HFF-Myc (cell line): ENCODE measurements around the gene FSD2.

Experiments
- DNase-seq: peaks from one replicate; pipeline ENCODE4 v3.0.0-alpha.2; 2011; ENCODE audit warnings: low read depth; ENCODE audit errors: extremely low read depth
- H3K4me3 ChIP-seq: replicated peaks from 2 replicates; pipeline ENCODE4 v1.5.1; 2011; ENCODE audit warnings: low read depth, mild to moderate bottlenecking, control low read depth, low read length
- TF ChIP-seq, protein P1 (sequence below): IDR thresholded peaks from 2 replicates; pipeline ENCODE4 v1.5.1; 2012; ENCODE audit warnings: mild to moderate bottlenecking, low read depth, low read length, control low read depth; ENCODE audit errors: missing control alignments

The FSD2 gene

DNA sequence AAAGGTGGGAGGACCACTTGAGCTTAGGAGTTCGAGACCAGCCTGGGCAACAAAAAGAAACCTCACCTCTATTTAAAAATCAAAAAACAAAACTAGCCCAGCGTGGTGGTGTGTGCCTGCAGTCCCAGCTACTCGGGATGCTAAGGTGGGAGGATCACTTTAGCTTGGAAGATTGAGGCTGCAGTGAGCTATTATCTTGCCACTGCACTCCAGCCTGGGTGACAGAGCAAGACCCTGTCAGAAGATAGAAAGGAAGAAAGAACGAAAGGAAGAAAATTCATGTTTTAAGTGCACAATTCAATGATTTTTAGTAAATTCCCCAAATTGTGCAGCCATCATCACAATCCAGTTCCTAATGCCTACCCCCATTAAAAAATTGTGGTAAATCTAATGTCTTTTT is 7.8 kb downstream of the FSD2 start:
- TF ChIP-seq, protein P1, sequence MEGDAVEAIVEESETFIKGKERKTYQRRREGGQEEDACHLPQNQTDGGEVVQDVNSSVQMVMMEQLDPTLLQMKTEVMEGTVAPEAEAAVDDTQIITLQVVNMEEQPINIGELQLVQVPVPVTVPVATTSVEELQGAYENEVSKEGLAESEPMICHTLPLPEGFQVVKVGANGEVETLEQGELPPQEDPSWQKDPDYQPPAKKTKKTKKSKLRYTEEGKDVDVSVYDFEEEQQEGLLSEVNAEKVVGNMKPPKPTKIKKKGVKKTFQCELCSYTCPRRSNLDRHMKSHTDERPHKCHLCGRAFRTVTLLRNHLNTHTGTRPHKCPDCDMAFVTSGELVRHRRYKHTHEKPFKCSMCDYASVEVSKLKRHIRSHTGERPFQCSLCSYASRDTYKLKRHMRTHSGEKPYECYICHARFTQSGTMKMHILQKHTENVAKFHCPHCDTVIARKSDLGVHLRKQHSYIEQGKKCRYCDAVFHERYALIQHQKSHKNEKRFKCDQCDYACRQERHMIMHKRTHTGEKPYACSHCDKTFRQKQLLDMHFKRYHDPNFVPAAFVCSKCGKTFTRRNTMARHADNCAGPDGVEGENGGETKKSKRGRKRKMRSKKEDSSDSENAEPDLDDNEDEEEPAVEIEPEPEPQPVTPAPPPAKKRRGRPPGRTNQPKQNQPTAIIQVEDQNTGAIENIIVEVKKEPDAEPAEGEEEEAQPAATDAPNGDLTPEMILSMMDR = no peak
- DNase-seq = no peak
- H3K4me3 ChIP-seq = no peak overlapping the region

DNA sequence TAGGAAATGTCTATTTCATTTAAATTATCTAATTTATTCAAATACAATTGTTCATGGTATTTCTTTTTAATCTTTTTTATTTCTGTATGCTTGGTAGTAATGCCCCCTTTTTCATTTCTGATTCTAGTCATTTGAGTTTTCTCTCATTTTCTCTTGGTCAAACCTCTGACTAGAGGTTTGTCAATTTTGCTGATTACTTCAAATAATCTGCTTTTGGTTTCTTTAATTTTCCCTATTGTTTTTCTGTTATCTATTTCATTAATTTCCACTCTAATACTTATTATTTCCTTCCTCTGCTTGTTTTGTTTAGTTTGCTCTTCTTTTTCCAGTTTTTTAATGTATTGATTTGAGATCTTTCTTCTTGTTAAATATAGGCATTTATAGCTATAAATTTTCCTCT is 12.1 kb downstream of the FSD2 start:
- no peak for DNase-seq
- TF ChIP-seq, protein P1 = no peak
- H3K4me3 ChIP-seq = no peak overlapping the region

DNA sequence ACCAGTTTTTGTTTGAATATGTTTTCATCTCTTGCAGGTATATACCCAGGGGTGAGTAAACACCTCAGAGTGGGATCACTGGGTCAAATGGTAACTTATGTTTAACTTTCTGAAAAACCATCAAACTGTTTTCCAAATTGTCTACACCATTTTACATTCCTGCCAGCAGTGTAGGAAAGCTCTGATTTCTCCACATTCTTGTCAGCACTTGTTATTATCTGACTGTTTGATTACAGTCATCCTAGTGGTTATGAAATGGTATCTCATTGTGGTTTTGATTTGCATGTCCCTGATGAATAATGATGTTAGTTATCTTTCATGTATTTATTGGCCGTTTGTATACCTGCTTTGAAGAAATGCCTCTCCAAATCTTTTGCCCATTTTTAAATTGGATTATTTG is 13.8 kb downstream of the FSD2 start:
- no peak for DNase-seq
- no peak overlapping the region for H3K4me3 ChIP-seq
- TF ChIP-seq, protein P1 = no peak

DNA sequence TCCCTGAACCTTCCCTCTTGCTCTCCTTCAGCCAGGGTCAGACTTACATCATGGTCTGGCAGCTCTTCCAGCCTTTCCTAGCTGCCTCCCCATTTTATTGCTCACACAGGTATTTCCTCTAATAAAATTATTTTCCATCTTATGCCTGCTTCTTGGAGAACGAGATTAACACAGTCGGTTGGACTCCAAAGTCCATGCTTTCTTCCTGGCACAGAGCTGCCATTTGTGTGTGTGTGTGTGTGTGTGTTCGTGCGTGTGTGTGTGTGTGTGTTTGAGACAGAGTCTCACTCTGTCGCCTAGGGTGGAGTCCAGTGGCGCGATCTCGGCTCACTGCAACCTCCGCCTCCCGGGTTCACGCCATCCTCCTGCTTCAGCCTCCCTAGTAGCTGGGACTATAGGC is 15.5 kb downstream of the FSD2 start:
- no peak overlapping the region for H3K4me3 ChIP-seq
- DNase-seq = no peak
- TF ChIP-seq, protein P1 = no peak

DNA sequence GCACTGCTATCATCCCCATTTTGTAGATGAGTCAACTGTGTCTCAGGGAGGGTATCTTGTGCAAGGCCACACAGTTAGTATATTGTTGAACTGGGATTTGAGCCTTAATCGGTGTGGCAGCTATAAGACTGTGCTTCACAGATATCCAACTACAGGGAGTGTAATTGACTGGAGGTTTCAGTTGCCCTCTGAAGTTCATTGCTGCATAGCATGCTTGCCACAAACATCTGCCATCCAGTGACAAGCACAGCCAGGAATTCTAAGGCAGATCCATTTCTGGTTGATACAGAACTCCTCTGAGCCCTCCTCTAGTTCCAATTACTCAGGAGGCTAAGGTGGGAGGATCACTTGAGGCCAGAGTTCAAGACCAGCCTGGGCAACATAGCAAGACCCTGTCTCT is 16.4 kb downstream of the FSD2 start:
- DNase-seq = no peak
- H3K4me3 ChIP-seq = no peak overlapping the region
- TF ChIP-seq, protein P1 = no peak

DNA sequence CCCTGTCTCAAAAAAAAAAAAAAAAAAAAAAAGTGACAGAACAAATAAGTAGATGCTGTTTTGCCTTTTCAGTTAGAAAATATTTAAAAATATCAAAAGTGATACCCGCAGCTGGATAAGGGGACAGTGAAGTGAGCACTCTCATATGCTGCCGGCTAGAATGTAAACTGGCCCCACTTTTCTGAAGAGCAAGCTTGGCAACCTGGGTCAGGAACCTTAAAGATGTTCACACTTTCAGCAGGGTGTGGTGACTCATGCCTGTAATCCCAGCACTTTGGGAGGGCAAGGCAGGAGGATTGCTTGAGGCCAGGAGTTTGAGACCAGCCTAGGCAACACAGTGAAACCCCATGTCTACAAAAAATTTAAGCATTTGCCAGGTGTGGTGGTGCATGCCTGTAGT is 17.4 kb downstream of the FSD2 start:
- TF ChIP-seq, protein P1 = no peak
- no peak overlapping the region for H3K4me3 ChIP-seq

DNA sequence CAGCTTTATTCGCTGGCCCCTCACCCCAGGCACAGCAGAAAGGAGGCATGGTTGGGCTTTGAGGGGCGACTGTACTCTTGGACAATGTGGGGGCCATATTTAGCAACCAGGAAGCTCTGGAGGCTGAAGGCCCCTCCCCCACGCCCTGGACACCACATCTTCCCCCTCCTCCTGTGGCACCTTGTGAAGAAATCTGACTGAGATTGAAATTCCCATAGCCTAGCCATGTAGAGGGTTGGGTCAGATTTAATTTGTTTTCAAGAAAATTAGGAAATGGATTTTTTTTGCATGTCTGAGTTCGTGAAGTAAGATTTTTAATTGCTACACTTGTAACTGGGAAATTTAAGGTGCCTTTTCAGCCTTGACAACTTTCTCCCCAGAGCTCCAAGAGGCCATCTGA is 24.5 kb downstream of the FSD2 start:
- H3K4me3 ChIP-seq = no peak overlapping the region
- DNase-seq = no peak
- TF ChIP-seq, protein P1 = no peak

More for the DNA sequence above, 17.4 kb downstream of the FSD2 start:
- DNase-seq = no peak
